Retina (tissue), 1 donor: ENCODE data around the gene DTX4.
"Not testable (repeated sequence)": the region's sequence is repeated elsewhere in the genome, so short reads cannot be mapped to it uniquely, and the experiment has no call there.

Experiments used
- DNase-seq: peaks from one replicate; pipeline ENCODE4 v3.0.0-alpha.2; 2016

Gene DTX4

GRCh38 chr11:59171508-59172322, at the start of gene DTX4:
TSS of gene DTX4 (plus strand) at chr11:59172132. CDS start at chr11:59172596, 464 bp downstream.
- DNase-seq = peak; percentile 99

- peak; percentile 94 for DNase-seq
Observed at GRCh38 chr11:59135648-59136461, 36.1 kb upstream of the DTX4 start.

GRCh38 chr11:59136551-59136950, 35.4 kb upstream of the DTX4 start:
- DNase-seq = not testable (repeated sequence)

GRCh38 chr11:59137190-59137589, 34.7 kb upstream of the DTX4 start:
- DNase-seq = no peak

- no peak for DNase-seq
Observed at GRCh38 chr11:59138643-59139042, 33.3 kb upstream of the DTX4 start.

- no peak for DNase-seq
Observed at GRCh38 chr11:59141191-59141590, 30.7 kb upstream of the DTX4 start.

- no peak for DNase-seq
Observed at GRCh38 chr11:59141673-59142460, 30.1 kb upstream of the DTX4 start.

- DNase-seq = peak; percentile 91
Observed at GRCh38 chr11:59142530-59143507, 29.1 kb upstream of the DTX4 start, which contains the start of gene FAM111A. TSS of gene FAM111A (plus strand) at chr11:59142856. CDS start at chr11:59148873, 6,017 bp downstream.

- no peak for DNase-seq
Observed at GRCh38 chr11:59144096-59144495, 27.8 kb upstream of the DTX4 start.

GRCh38 chr11:59144579-59145345, 27.2 kb upstream of the DTX4 start:
- peak; percentile 85 for DNase-seq

GRCh38 chr11:59145534-59145933, 26.4 kb upstream of the DTX4 start:
- no peak for DNase-seq

GRCh38 chr11:59151761-59152160, 20.2 kb upstream of the DTX4 start:
- no peak for DNase-seq

GRCh38 chr11:59152312-59152951, 19.5 kb upstream of the DTX4 start:
- no peak for DNase-seq

GRCh38 chr11:59154610-59155009, 17.3 kb upstream of the DTX4 start:
- DNase-seq = no peak

GRCh38 chr11:59157433-59157832, 14.5 kb upstream of the DTX4 start:
- DNase-seq = no peak

GRCh38 chr11:59158206-59159068, 13.5 kb upstream of the DTX4 start:
- peak; percentile 76 for DNase-seq

- DNase-seq = no peak
Observed at GRCh38 chr11:59164028-59164427, 7.9 kb upstream of the DTX4 start.

- DNase-seq = no peak
Observed at GRCh38 chr11:59172345-59173079, 580 bp downstream of the DTX4 start.
